Rectal smooth muscle tissue (tissue), 1 donor: ENCODE measurements around the gene ENDOD1.

Source experiments
- H3K27ac ChIP-seq: one replicate; pipeline ENCODE4 v1.7.0; 2013; ENCODE audit warnings: low read depth, low read length, inconsistent platforms
- H3K27me3 ChIP-seq: one replicate; pipeline ENCODE4 v1.7.0; 2013; ENCODE audit warnings: low read length; ENCODE audit not compliant: control insufficient read depth, insufficient read depth
- H3K36me3 ChIP-seq: one replicate; pipeline ENCODE4 v1.7.0; 2013; ENCODE audit warnings: low read length; ENCODE audit not compliant: control insufficient read depth, insufficient read depth
- H3K4me1 ChIP-seq: one replicate; pipeline ENCODE4 v1.7.0; 2013; ENCODE audit warnings: low read length; ENCODE audit not compliant: control insufficient read depth, insufficient read depth
- H3K4me3 ChIP-seq: one replicate; pipeline ENCODE4 v1.7.0; 2013; ENCODE audit warnings: low read length
- H3K9ac ChIP-seq: one replicate; pipeline ENCODE4 v1.7.0; 2013; ENCODE audit warnings: low read length

ENDOD1 gene

DNA sequence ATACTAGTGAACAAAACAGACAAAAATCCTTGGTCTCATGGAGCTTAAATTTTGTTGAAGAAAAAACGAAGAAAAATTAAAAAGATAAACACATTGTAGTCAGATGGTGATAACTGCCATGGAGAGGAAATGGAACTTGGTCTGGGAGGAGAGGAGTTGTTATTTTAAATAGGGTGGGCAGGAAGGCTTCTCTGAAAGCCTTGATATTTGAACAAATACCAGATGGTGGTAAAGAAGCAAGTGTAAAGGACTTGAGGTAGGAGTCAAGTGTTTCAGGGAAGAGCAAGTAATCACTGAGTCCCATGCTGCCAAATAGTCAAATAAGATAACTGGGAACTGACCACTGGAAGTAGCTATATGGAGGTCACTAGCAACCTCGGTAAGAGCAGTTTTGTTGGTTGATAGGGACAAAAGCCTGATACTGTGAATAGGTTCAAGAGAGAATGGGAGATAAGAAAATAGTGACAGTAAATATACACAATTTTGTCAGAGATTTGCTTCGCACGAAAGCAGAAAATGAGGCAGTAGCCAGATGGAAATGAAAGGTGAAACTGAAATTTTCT is 86.3 kb downstream of the ENDOD1 start:
- no peak overlapping the region for H3K4me3 ChIP-seq
- H3K27me3 ChIP-seq, result no peaks in the 10 kb centered on the region
- H3K4me1 ChIP-seq, result no peaks in the 10 kb centered on the region
- no peaks in the 10 kb centered on the region for H3K36me3 ChIP-seq
- no peak overlapping the region for H3K9ac ChIP-seq
- no peak overlapping the region for H3K27ac ChIP-seq
